K562 (cell line): ENCODE results near the gene NCOA6.

Experiments
- FOXA3 ChIP-seq, 2 experiments: fragments of 450-650 bp in 1 of 2; sonication (generic) in 1 of 2; formaldehyde crosslinking; IDR thresholded peaks in 1 of 2; conservative IDR thresholded peaks in 1 of 2; 2 replicates each; pipeline versions ENCODE4 v1.4.0 to v1.8.0; 2020 to 2022; ENCODE audit warnings: mild to moderate bottlenecking in 2 of 2, missing genetic modification reagents in 1 of 2
- KDM1A ChIP-seq, 2 experiments: fragments of 450-650 bp; IDR thresholded peaks; 2 replicates each; pipeline ENCODE4 v1.6.1; 2016; ENCODE audit warnings: mild to moderate bottlenecking in 2 of 2
- SRF ChIP-seq, 2 experiments: fragments of 250-450, 450-650 bp in 1 of 2; sonication (Bioruptor Pico) in 1 of 2; sonication (generic) in 1 of 2; formaldehyde crosslinking; IDR thresholded peaks; 2 replicates each; pipeline versions ENCODE4 v1.5.0 to v1.5.1; 2020 to 2022; ENCODE audit warnings: mild to moderate bottlenecking in 1 of 2, missing genetic modification reagents in 1 of 2
- TF ChIP-seq, protein P1 (sequence below), 3 experiments: IDR thresholded peaks in 2 of 3; conservative IDR thresholded peaks in 1 of 3; 2 replicates each; pipeline ENCODE4 v1.5.1; 2011 to 2012; ENCODE audit warnings: low read length in 3 of 3, mild to moderate bottlenecking in 3 of 3, control low read depth in 2 of 3, improper control_type of control experiment in 1 of 3, inconsistent platforms in 1 of 3, low read depth in 1 of 3, mixed read lengths in 1 of 3, moderate library complexity in 1 of 3; ENCODE audit not compliant: insufficient read depth in 2 of 3

DNA sequence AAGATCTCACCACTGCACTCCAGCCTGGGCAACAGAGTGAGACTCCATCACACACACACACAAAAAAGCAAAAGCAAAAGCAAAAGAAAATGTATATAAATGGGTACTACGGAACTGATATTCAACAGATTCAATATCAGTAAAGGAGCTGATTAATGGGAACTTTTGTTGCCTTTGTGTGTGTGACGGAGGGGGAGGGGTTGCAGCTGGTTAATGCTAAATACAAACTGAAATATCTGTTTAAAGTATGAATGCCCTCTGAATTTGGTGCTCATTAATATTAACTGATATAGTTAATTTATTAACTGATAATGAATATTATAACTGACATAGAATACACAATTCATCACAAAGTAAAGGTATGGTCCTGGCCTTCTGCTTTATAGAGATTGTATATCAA is 8.4 kb downstream of the NCOA6 start:
- TF ChIP-seq SRF (CRISPR knock-in tag; IDR thresholded peaks at IDR 0.05) (no peak), FOXA3 (CRISPR knock-in tag; conservative IDR thresholded peaks at IDR 0.05 in 1 of 2, IDR thresholded peaks at IDR 0.05 in 1 of 2) (no peak), KDM1A (IDR thresholded peaks at IDR 0.05) (no peak)
- TF ChIP-seq, protein P1, sequence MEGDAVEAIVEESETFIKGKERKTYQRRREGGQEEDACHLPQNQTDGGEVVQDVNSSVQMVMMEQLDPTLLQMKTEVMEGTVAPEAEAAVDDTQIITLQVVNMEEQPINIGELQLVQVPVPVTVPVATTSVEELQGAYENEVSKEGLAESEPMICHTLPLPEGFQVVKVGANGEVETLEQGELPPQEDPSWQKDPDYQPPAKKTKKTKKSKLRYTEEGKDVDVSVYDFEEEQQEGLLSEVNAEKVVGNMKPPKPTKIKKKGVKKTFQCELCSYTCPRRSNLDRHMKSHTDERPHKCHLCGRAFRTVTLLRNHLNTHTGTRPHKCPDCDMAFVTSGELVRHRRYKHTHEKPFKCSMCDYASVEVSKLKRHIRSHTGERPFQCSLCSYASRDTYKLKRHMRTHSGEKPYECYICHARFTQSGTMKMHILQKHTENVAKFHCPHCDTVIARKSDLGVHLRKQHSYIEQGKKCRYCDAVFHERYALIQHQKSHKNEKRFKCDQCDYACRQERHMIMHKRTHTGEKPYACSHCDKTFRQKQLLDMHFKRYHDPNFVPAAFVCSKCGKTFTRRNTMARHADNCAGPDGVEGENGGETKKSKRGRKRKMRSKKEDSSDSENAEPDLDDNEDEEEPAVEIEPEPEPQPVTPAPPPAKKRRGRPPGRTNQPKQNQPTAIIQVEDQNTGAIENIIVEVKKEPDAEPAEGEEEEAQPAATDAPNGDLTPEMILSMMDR (IDR thresholded peaks at IDR 0.05 in 2 of 3, conservative IDR thresholded peaks at IDR 0.05 in 1 of 3; ENCODE audit: insufficient read depth in 2 of 3, low read depth in 1 of 3, low read length in 3 of 3) = no peak
